Endothelial cell of umbilical vein (primary cell): ENCODE results near the gene OSTM1.

Experiments used
- JUN ChIP-seq: IDR thresholded peaks from 2 replicates; pipeline ENCODE4 v1.6.1; 2011; ENCODE audit warnings: borderline replicate concordance, low read depth; ENCODE audit not compliant: insufficient read length, insufficient read depth
- TF ChIP-seq, protein P1 (sequence below), 2 donors: IDR thresholded peaks; 1 replicate in 1 of 2; 2 replicates in 1 of 2; pipeline ENCODE4 v1.5.1; 2011; ENCODE audit warnings: low read length in 2 of 2, mild to moderate bottlenecking in 2 of 2, moderate library complexity in 2 of 2, control low read depth in 1 of 2, inconsistent platforms in 1 of 2, low read depth in 1 of 2; ENCODE audit not compliant: insufficient read depth in 1 of 2; ENCODE audit errors: extremely low read depth in 1 of 2

DNA sequence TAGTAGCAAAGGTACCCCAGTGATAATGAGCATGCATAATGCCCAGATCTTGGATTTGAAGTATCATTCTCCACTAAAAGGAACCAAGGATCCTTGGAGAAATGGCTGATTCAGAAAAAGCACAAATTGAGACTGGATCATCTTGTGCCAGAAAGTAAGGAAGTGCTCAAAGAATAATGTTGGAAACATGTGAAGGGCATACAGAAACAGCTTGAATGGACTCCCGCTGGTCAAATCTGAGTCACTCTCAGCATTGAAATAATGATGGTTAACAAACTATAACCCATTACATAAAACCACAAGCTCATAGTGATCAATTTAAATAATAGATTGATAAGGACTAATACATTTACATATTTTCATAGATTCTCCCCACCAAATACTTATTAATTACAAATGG lies 3.6 kb upstream of the OSTM1 start:
- TF ChIP-seq, protein P1, sequence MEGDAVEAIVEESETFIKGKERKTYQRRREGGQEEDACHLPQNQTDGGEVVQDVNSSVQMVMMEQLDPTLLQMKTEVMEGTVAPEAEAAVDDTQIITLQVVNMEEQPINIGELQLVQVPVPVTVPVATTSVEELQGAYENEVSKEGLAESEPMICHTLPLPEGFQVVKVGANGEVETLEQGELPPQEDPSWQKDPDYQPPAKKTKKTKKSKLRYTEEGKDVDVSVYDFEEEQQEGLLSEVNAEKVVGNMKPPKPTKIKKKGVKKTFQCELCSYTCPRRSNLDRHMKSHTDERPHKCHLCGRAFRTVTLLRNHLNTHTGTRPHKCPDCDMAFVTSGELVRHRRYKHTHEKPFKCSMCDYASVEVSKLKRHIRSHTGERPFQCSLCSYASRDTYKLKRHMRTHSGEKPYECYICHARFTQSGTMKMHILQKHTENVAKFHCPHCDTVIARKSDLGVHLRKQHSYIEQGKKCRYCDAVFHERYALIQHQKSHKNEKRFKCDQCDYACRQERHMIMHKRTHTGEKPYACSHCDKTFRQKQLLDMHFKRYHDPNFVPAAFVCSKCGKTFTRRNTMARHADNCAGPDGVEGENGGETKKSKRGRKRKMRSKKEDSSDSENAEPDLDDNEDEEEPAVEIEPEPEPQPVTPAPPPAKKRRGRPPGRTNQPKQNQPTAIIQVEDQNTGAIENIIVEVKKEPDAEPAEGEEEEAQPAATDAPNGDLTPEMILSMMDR (IDR thresholded peaks at IDR 0.05; ENCODE audit: extremely low read depth in 1 of 2, insufficient read depth in 1 of 2, low read depth in 1 of 2, low read length in 2 of 2), result no peak
- TF ChIP-seq JUN, result no peak
